ENCODE data around the gene GIMAP8.

GRCh38 chr7:150442811-150443210, 7.6 kb upstream of the GIMAP8 start:
- TF ChIP-seq POLR2AphosphoS5 (IDR thresholded peaks at IDR 0.05; ENCODE audit: low read depth, low read length), result no peak
- TF ChIP-seq POLR2A (IDR thresholded peaks at IDR 0.05; ENCODE audit: low read depth, low read length), result no peak
- TF ChIP-seq TAF1 (IDR thresholded peaks at IDR 0.05; ENCODE audit: borderline replicate concordance, low read depth, low read length), result no peak

Data from GM12892 (cell line).